ENCODE measurements around the gene CCDC183. TPM values are rescaled to one million over a fixed set of nuclear protein-coding genes. Genes with fewer than 3 reads are reported as not detected.
A peak's percentile ranks its signal among the peaks of the same experiment; 100 is the strongest.

Gene CCDC183
- total and polyA plus RNA-seq, 2 of the 4 experiments (the other 2 are of a cell fraction): under 0.01 to 0.29 TPM

- TF ChIP-seq CHD1 (IDR thresholded peaks at IDR 0.05; ENCODE audit: low read depth, low read length): no peak
- no peak for TF ChIP-seq MXI1 (IDR thresholded peaks at IDR 0.05; ENCODE audit: borderline replicate concordance, low read depth, low read length)
- no peak for TF ChIP-seq MAZ (IDR thresholded peaks at IDR 0.05; ENCODE audit: borderline replicate concordance, low read depth, low read length)
- no peak for TF ChIP-seq POLR2A (IDR thresholded peaks at IDR 0.05; ENCODE audit: low read depth, low read length)
- no peak for TF ChIP-seq RAD21 (IDR thresholded peaks at IDR 0.05; ENCODE audit: low read length)
- TF ChIP-seq NFE2L2 (IDR thresholded peaks at IDR 0.05; ENCODE audit: low read depth, low read length): no peak
- TF ChIP-seq BHLHE40 (IDR thresholded peaks at IDR 0.05; ENCODE audit: low read depth, low read length): no peak
Measured at GRCh38 chr9:136808075-136808805, 12.1 kb downstream of the CCDC183 start (continued).

GRCh38 chr9:136808806-136809158, 12.6 kb downstream of the CCDC183 start:
- Histone ChIP-seq H3K18ac (ENCODE audit: low read depth, low read length) (no peak overlapping the region), H2BK15ac (ENCODE audit: low read depth, low read length) (no peak overlapping the region), H2AK9ac (replicated peaks; ENCODE audit: low read depth, low read length, poor library complexity) (peak overlapping the region; percentile 81), H3K27me3 (ENCODE audit: control insufficient read depth, insufficient read depth, low read length) (no peaks in the 10 kb centered on the region), H3K4ac (ENCODE audit: low read depth, low read length) (0 out of 2 replicates have a peak overlapping the region, but pooled peaks have one; percentile 3), H3K9me1 (ENCODE audit: insufficient read depth, low read length) (peaks cover 4% of the 10 kb centered on the region), H3K9ac (ENCODE audit: low read depth, low read length) (peak overlapping the region; percentile 85), H4K8ac (ENCODE audit: low read depth in 2 of 2, low read length in 2 of 2) (no peak overlapping the region; a peak in 1 of 4 replicates), H3K23ac (ENCODE audit: low read depth, low read length) (peak overlapping the region; percentile 70; the same call in 1 of the 2 replicates), H4K20me1 (ENCODE audit: insufficient read depth, low read length) (peaks cover 22% of the 10 kb centered on the region; the same call in 1 of the 2 replicates), H3K9me3 (ENCODE audit: control insufficient read depth, insufficient read depth, low read length) (no peaks in the 10 kb centered on the region), H2AFZ (replicated peaks; ENCODE audit: low read length, poor library complexity) (peak overlapping the region; percentile 99), H3K27ac (ENCODE audit: insufficient read depth, low read length) (peak overlapping the region; percentile 32; the same call in 1 of the 2 replicates), H3K36me3 (ENCODE audit: control insufficient read depth, insufficient read depth, low read length) (peaks cover 7% of the 10 kb centered on the region), H3K56ac (ENCODE audit: extremely low read depth, insufficient read depth, low read length) (peak overlapping the region; percentile 39; the same call in 1 of the 2 replicates), H2BK20ac (ENCODE audit: low read depth, low read length) (no peak overlapping the region), H3K4me3 (ENCODE audit: insufficient read depth, low read depth, low read length) (peak overlapping the region; percentile 75), H3K4me2 (ENCODE audit: low read depth, low read length) (peak overlapping the region; percentile 90), H3K79me1 (ENCODE audit: low read depth in 1 of 2, low read length in 2 of 2) (peaks cover 34 to 54% of the 10 kb centered on the region in 2 experiments), H2BK120ac (ENCODE audit: low read depth, low read length) (no peak overlapping the region), H2AK5ac (ENCODE audit: low read depth, low read length) (no peak overlapping the region), H4K5ac (ENCODE audit: low read depth, low read length) (no peak overlapping the region), H2BK5ac (ENCODE audit: low read depth, low read length, poor library complexity, severe bottlenecking) (no peak overlapping the region), H4K91ac (ENCODE audit: insufficient read depth, low read depth, low read length) (no peak overlapping the region), H3K4me1 (ENCODE audit: control insufficient read depth, insufficient read depth, low read length) (peaks cover 13% of the 10 kb centered on the region), H3K14ac (replicated peaks; ENCODE audit: low read depth, low read length) (peak overlapping the region; percentile 48)
- dilution Hi-C loops (cut with HindIII; ENCODE audit: low sequenced_read_pairs, unreplicated experiment): no loop called here
- no TSS peak for BruUV-seq (replicated peaks)
- in situ Hi-C loops (cut with MboI; ENCODE audit: low sequenced_read_pairs): no loop called here
- ATAC-seq (ENCODE audit: low read depth) (peak; percentile 5), DNase-seq (peak; percentile 35)
- POLR2A ChIA-PET (ENCODE audit: unreplicated experiment): no interaction called here
- TF ChIP-seq MAZ (IDR thresholded peaks at IDR 0.05; ENCODE audit: borderline replicate concordance, low read depth, low read length) (no peak), NFE2L2 (IDR thresholded peaks at IDR 0.05; ENCODE audit: low read depth, low read length) (no peak), USF2 (IDR thresholded peaks at IDR 0.05; ENCODE audit: low read depth, low read length) (no peak), CEBPB (IDR thresholded peaks at IDR 0.05; ENCODE audit: low read depth, low read length) (no peak)
- intact Hi-C loops (cut with micrococcal nuclease): no loop called here
- CTCF ChIA-PET: no interaction called here
- 19% methylated on average over 4 of the region's 14 CpGs; no CpG with 5 or more reads in 1 of the 2 experiments for WGBS, 2 experiments (ENCODE audit: extremely low coverage in 2 of 2, insufficient read length in 1 of 2)
